Right atrium auricular region (tissue), 2 donors: ENCODE results near the gene CRACR2B. TPM values are rescaled to one million over a fixed set of nuclear protein-coding genes. Genes with fewer than 3 reads are reported as not detected.

Experiments used
- DNase-seq: peaks from one replicate; pipeline ENCODE4 v3.0.0-alpha.2; 2019; ENCODE audit warnings: low spot score
- H3K27ac ChIP-seq, 2 donors: fragments of 200-600 bp; sonication (generic); 1 replicate in 1 of 2; 2 replicates in 1 of 2; pipeline ENCODE4 v1.5.1; 2016 to 2019
- H3K27me3 ChIP-seq, 2 donors: fragments of 200-600 bp; sonication (generic); one replicate each; pipeline versions ENCODE4 v1.5.1 to v1.6.0; 2017 to 2019
- H3K36me3 ChIP-seq: fragments of 200-600 bp; sonication (generic); one replicate; pipeline ENCODE4 v1.5.1; 2016
- H3K4me1 ChIP-seq, 2 donors: fragments of 200-600 bp; sonication (generic); one replicate each; pipeline versions ENCODE4 v1.5.1 to v1.6.0; 2017 to 2019
- H3K4me3 ChIP-seq, 2 donors: fragments of 200-600 bp; sonication (generic); 1 replicate in 1 of 2; 2 replicates in 1 of 2; pipeline ENCODE4 v1.5.1; 2017 to 2019; ENCODE audit warnings: mild to moderate bottlenecking in 1 of 2, moderate library complexity in 1 of 2
- H3K9me3 ChIP-seq, 2 donors: fragments of 200-600 bp; sonication (generic); one replicate each; pipeline ENCODE4 v1.5.1; 2019
- total RNA-seq, 2 donors: library from RNA; depleted of rRNA; stranded (reverse); fragments of >200 nt; gene quantifications; one replicate each; pipeline ENCODE4 v1.1.0, GENCODE V29; 2016
- TF ChIP-seq, protein P1 (sequence below), 2 donors: fragments of 200-600 bp; sonication (generic); IDR thresholded peaks; one replicate each; pipeline ENCODE4 v1.5.1; 2019; ENCODE audit warnings: antibody characterized with exemption in 2 of 2

The CRACR2B gene
- total RNA-seq, 2 donors from 2014 or later = 15.6 to 29.7 TPM

DNA sequence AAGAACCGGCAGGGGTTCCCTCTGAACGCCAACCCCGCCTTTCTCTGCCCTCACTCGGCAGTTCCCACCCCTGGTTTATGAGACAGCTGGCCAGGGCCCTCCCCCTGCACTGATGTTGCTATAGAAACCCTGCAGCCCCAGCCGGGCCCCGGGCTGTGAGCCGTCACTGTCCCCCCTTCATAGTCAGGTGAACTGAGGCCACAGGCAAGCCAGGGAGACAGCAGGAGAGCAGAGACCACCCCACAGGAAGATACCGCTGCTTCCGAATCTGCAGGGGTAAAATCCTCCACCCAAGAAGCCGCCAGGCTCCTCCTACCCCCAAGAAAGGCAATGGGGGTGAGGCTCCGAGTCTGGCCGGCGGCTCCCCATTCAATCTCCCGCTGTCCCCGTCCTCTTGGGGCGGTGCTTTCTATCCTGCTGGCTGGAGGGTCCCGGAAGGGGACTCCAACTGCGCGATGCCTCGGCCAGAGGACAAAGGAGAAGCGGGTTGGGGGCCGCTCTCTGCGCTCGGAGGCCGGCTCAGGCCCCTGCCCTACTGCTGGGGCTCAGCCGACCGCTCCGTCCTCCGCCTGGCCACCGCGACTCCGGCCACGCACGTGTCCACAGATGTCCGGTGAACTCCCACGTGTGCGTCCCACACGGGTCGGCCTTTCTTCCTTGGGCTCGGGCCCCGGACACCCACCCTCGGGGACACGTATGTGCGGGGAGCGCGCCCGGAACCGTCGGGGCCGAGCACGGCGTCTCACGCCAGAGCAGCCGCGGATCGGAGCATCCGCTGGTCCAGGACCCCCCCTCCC lies 30.2 kb upstream of the CRACR2B start:
- H3K9me3 ChIP-seq = no peaks in the 10 kb centered on the region
- TF ChIP-seq, protein P1, sequence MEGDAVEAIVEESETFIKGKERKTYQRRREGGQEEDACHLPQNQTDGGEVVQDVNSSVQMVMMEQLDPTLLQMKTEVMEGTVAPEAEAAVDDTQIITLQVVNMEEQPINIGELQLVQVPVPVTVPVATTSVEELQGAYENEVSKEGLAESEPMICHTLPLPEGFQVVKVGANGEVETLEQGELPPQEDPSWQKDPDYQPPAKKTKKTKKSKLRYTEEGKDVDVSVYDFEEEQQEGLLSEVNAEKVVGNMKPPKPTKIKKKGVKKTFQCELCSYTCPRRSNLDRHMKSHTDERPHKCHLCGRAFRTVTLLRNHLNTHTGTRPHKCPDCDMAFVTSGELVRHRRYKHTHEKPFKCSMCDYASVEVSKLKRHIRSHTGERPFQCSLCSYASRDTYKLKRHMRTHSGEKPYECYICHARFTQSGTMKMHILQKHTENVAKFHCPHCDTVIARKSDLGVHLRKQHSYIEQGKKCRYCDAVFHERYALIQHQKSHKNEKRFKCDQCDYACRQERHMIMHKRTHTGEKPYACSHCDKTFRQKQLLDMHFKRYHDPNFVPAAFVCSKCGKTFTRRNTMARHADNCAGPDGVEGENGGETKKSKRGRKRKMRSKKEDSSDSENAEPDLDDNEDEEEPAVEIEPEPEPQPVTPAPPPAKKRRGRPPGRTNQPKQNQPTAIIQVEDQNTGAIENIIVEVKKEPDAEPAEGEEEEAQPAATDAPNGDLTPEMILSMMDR (IDR thresholded peaks at IDR 0.05) = no peak
- peak overlapping the region; percentile 59 to 68 for H3K4me3 ChIP-seq
- H3K27ac ChIP-seq = peak overlapping the region; percentile 69 to 86
- no peaks in the 10 kb centered on the region for H3K27me3 ChIP-seq
- no peaks in the 10 kb centered on the region for H3K36me3 ChIP-seq
- peaks cover 0 to 37% of the 10 kb centered on the region in 2 donors for H3K4me1 ChIP-seq
- peak; percentile 78 for DNase-seq

DNA sequence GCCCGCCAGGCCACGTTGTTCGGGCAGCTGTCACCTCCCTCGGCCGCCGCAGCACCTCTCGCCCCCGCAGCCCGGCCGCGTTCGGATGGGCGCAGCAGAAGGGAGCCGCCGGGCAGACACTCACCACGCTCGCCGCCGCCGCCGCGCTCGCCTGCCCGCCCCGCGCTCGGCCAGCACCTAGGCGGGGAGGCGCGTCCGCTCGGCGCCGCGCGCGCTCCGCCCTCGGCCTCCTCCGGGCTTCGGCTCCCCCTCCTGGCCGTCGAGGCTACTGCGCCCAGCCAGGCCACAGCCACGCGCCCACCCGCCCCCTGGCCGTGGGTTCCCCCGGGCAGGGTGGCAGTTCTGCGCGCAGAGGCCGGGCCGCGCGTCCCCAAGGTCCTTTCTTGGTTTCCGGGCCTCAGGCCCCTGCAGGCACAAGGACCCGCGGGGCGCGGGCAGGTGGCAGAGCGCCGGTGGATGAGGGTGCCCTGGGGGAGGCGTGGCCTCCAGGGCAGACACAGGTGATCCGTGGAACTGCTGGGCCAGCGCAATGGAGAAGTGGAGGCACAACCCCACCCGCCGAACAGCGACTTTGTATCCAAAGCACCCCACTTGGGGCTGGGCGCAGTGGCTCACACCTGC lies 29.5 kb upstream of the CRACR2B start, which contains the start of gene SLC25A22:
SLC25A22 (minus strand) TSS at position 189 of the 621 bp plus-strand sequence. CDS start 3,275 bp downstream, outside the sequence.
- peaks cover 0 to 37% of the 10 kb centered on the region in 2 donors for H3K4me1 ChIP-seq
- peak within 1 kb of the TSS; percentile 59 to 68 for H3K4me3 ChIP-seq
- no peak for DNase-seq
- H3K27ac ChIP-seq = peak within 1 kb of the TSS; percentile 69 to 86
- no peaks in the 10 kb centered on the region for H3K36me3 ChIP-seq
- TF ChIP-seq, protein P1 (IDR thresholded peaks at IDR 0.05) = peak; percentile 83 to 95
- no peaks in the 10 kb centered on the region for H3K9me3 ChIP-seq
- no peaks in the 10 kb centered on the region for H3K27me3 ChIP-seq

DNA sequence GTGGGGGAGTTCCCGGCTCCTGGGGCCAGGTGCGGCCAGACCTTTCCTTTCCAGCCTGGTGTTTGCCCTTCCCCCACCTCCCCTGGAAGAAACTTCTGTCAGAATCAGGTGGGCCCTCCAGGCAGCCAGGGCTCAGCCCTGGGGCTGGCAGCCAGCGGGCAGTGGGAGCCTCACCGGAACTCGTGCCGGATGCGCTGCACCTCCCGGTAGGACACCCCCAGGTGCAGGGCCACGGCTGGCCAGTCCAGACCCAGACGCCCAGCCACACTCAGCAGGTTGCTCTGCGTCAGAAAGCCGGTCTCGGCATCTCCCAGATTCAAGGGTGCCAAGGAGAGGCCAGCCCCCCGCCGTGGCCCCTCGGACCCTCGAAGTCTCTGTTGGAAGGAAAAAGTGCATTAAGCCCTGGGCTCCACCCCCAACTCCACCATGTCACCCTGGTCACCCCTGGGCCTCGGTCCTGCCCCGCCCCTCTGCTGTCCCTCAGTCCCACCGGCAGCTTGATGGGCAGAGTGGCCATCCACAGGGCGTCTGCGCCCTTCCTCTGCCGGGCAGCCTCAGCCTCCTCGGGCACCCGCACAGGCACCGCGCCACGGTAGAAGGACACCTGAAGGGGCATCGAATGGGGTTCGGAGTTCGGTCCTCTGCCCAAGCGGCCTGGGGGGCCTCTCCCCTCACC lies 27.9 kb upstream of the CRACR2B start:
- H3K4me1 ChIP-seq = peaks cover 0 to 48% of the 10 kb centered on the region in 2 donors
- H3K36me3 ChIP-seq = no peaks in the 10 kb centered on the region
- H3K4me3 ChIP-seq = no peak overlapping the region
- no peak for DNase-seq
- no peak overlapping the region for H3K27ac ChIP-seq
- no peaks in the 10 kb centered on the region for H3K27me3 ChIP-seq
- TF ChIP-seq, protein P1 (IDR thresholded peaks at IDR 0.05) = no peak
- no peaks in the 10 kb centered on the region for H3K9me3 ChIP-seq

DNA sequence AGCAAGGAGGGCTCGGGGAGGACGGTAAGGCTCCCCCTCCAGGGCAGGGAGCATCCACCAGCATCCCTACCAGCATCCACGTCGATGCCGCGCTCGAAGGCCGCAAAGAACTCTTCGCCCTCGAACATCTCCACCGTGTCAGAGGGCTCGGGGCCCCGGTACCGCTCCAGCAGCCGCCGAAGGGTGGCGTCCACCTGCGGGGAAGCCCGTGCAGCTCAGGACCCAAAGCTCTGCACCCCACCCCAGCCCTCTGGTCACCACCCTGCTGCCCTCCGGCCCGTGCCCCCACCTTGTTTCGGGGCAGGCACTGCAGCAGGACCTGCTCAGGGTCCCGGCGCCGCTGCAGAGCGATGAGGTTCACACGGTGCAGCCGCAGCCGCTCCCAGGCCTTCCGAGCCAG lies 27.2 kb upstream of the CRACR2B start:
- no peak overlapping the region for H3K4me3 ChIP-seq
- no peaks in the 10 kb centered on the region for H3K27me3 ChIP-seq
- no peaks in the 10 kb centered on the region for H3K36me3 ChIP-seq
- no peak for DNase-seq
- H3K9me3 ChIP-seq = no peaks in the 10 kb centered on the region
- H3K4me1 ChIP-seq = peaks cover 0 to 47% of the 10 kb centered on the region in 2 donors
- TF ChIP-seq, protein P1 (IDR thresholded peaks at IDR 0.05) = no peak
- H3K27ac ChIP-seq = no peak overlapping the region

DNA sequence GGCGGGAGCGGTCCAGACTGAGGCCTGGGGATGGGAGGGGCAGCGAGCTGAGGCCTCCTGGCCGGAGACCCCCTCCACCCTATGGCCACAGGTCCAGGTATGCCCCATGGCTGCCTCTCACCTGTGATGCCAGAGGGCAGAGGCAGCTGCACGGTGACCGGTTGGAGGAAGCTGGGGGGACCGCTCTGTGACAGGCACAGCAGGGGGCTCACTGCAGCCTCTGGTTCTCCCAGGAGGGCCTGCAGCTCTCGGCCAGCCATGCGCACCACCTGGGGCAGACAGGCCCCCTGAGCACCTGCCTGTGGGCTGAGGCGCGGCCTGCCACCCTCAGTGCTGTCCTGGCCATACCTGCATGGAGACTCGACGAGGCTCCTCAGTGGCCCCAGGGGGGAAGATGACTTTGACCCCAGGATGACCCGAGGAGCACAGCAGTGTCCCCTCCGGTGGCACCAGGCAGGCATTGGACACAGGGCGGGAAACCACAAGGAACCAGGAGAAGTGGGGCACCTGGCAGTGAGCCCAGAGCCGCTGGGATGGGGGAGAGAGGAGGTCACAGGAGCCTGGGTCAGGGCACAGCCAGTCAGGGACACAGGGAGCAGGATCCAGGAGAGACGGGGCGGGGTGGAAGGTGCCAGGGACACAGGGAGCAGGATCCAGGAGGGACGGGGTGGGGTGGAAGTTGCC lies 26.5 kb upstream of the CRACR2B start:
- H3K27ac ChIP-seq = no peak overlapping the region
- no peak for DNase-seq
- no peaks in the 10 kb centered on the region for H3K36me3 ChIP-seq
- H3K4me1 ChIP-seq = peaks cover 0 to 43% of the 10 kb centered on the region in 2 donors
- no peaks in the 10 kb centered on the region for H3K9me3 ChIP-seq
- TF ChIP-seq, protein P1 (IDR thresholded peaks at IDR 0.05) = no peak
- no peak overlapping the region for H3K4me3 ChIP-seq
- no peaks in the 10 kb centered on the region for H3K27me3 ChIP-seq
